CD14-positive monocyte (primary cell): ENCODE data around the gene UBE3C. TPM values are rescaled to one million over a fixed set of nuclear protein-coding genes. Genes with fewer than 3 reads are reported as not detected.

Experiments
- DNase-seq, 3 donors: peaks; one replicate each; pipeline ENCODE4 v3.0.0-alpha.2; 2011 to 2022
- H2AFZ ChIP-seq: 2 replicates; pipeline ENCODE4 v1.6.0; 2012; ENCODE audit warnings: mild to moderate bottlenecking, low read depth, low read length, inconsistent platforms; ENCODE audit not compliant: insufficient read depth, poor library complexity, severe bottlenecking
- H3K27ac ChIP-seq, 2 donors: 1 replicate in 1 of 2; 2 replicates in 1 of 2; pipeline ENCODE4 v1.5.1; 2012 to 2013; ENCODE audit warnings: low read length in 2 of 2, control low read depth in 1 of 2, inconsistent platforms in 1 of 2, low read depth in 1 of 2, mild to moderate bottlenecking in 1 of 2
- H3K27me3 ChIP-seq, 2 donors: one replicate each; pipeline versions ENCODE4 v1.6.0 to v1.6.1; 2011 to 2013; ENCODE audit warnings: low read length in 2 of 2; ENCODE audit not compliant: control insufficient read depth in 2 of 2, insufficient read depth in 2 of 2
- H3K36me3 ChIP-seq, 2 donors: replicated peaks in 1 of 2; 1 replicate in 1 of 2; 2 replicates in 1 of 2; pipeline versions ENCODE4 v1.5.1 to v1.6.1; 2012 to 2013; ENCODE audit warnings: low read length in 2 of 2, control low read depth in 1 of 2, inconsistent platforms in 1 of 2, mild to moderate bottlenecking in 1 of 2; ENCODE audit not compliant: insufficient read depth in 2 of 2, control insufficient read depth in 1 of 2
- H3K4me1 ChIP-seq, 2 donors: 1 replicate in 1 of 2; 2 replicates in 1 of 2; pipeline versions ENCODE4 v1.5.1 to v1.6.1; 2012 to 2013; ENCODE audit warnings: low read length in 2 of 2, control low read depth in 1 of 2, inconsistent platforms in 1 of 2, mild to moderate bottlenecking in 1 of 2, moderate library complexity in 1 of 2; ENCODE audit not compliant: insufficient read depth in 2 of 2, control insufficient read depth in 1 of 2
- H3K4me2 ChIP-seq: replicated peaks from 2 replicates; pipeline ENCODE3; 2012; ENCODE audit warnings: low read length, moderate library complexity, mild to moderate bottlenecking; ENCODE audit not compliant: poor library complexity, severe bottlenecking; ENCODE audit errors: extremely low read depth
- H3K4me3 ChIP-seq, 3 experiments: fragments of 200-600 bp in 1 of 3; sonication (generic) in 1 of 3; replicated peaks in 1 of 3; 1 replicate in 2 of 3; 2 replicates in 1 of 3; pipeline ENCODE4 v1.5.1; 2011 to 2013; ENCODE audit warnings: low read length in 3 of 3, mild to moderate bottlenecking in 3 of 3, control low read depth in 2 of 3, low read depth in 2 of 3, inconsistent platforms in 1 of 3, moderate library complexity in 1 of 3
- H3K79me2 ChIP-seq: 2 replicates; pipeline ENCODE4 v1.6.0; 2012; ENCODE audit warnings: mild to moderate bottlenecking, control low read depth, inconsistent platforms, low read length, moderate library complexity; ENCODE audit not compliant: insufficient read depth
- H3K9ac ChIP-seq: 2 replicates; pipeline ENCODE4 v1.6.0; 2017; ENCODE audit warnings: low read length, mild to moderate bottlenecking; ENCODE audit not compliant: insufficient read depth, poor library complexity, severe bottlenecking
- H3K9me3 ChIP-seq, 2 donors: replicated peaks in 1 of 2; 1 replicate in 1 of 2; 2 replicates in 1 of 2; pipeline versions ENCODE4 v1.5.1 to v1.6.1; 2012 to 2013; ENCODE audit warnings: low read length in 2 of 2, control low read depth in 1 of 2; ENCODE audit not compliant: control insufficient read depth in 1 of 2, insufficient read depth in 1 of 2
- H4K20me1 ChIP-seq: 2 replicates; pipeline ENCODE4 v1.6.0; 2012; ENCODE audit warnings: mild to moderate bottlenecking, low read length, control low read depth, moderate library complexity; ENCODE audit not compliant: insufficient read depth
- H3K27ac Mint-ChIP-seq, 7 donors: one replicate each; pipeline ENCODE4 v1.8.0; 2020; ENCODE audit warnings: mild to moderate bottlenecking in 7 of 7, mixed read lengths in 7 of 7, moderate library complexity in 6 of 7, inconsistent platforms in 2 of 7
- H3K27me3 Mint-ChIP-seq, 3 donors: one replicate each; pipeline ENCODE4 v1.8.0; 2021 to 2022; ENCODE audit warnings: low read depth in 3 of 3, mild to moderate bottlenecking in 3 of 3, mixed read lengths in 3 of 3, moderate library complexity in 3 of 3, inconsistent platforms in 1 of 3
- H3K36me3 Mint-ChIP-seq, 2 donors: one replicate each; pipeline ENCODE4 v1.8.0; 2020; ENCODE audit warnings: mixed read lengths in 2 of 2, inconsistent platforms in 1 of 2, mild to moderate bottlenecking in 1 of 2
- H3K4me1 Mint-ChIP-seq: one replicate; pipeline ENCODE4 v1.8.0; 2020; ENCODE audit warnings: mild to moderate bottlenecking, mixed read lengths
- H3K4me3 Mint-ChIP-seq, 2 donors: one replicate each; pipeline ENCODE4 v1.8.0; 2020; ENCODE audit warnings: mild to moderate bottlenecking in 2 of 2, mixed read lengths in 2 of 2, moderate library complexity in 1 of 2
- H3K9me3 Mint-ChIP-seq, 7 donors: one replicate each; pipeline ENCODE4 v1.8.0; 2020 to 2022; ENCODE audit warnings: mixed read lengths in 7 of 7, mild to moderate bottlenecking in 6 of 7, moderate library complexity in 6 of 7, inconsistent platforms in 2 of 7
- WGBS: methylation state at CpG from one replicate; pipeline ENCODE4 v1.1.5; 2013; ENCODE audit warnings: missing lambda C conversion rate; ENCODE audit not compliant: insufficient coverage; 5-methylcytosine and 5-hydroxymethylcytosine counted together
- intact Hi-C, 2 donors: fragments of 100-400 bp; cut with micrococcal nuclease; formaldehyde crosslinking; loops; one replicate each; pipeline versions ENCODE4 v1.15.0 to v1.15.1; 2023
- polyA plus RNA-seq, 3 donors: library from polyadenylated mRNA; depleted of rRNA in 1 of 3; unstranded in 2 of 3; stranded (reverse) in 1 of 3; fragments of 300-500 nt in 2 of 3; fragments of >200 nt in 1 of 3; fragmentation: Illumina TruSeq in 2 of 3; gene quantifications; 1 replicate in 2 of 3; 2 replicates in 1 of 3; pipeline ENCODE4 v1.2.3, GENCODE V29; 2012 to 2021
- TF ChIP-seq, protein P1 (sequence below): fragments of 200-600 bp; IDR thresholded peaks from one replicate; pipeline ENCODE4 v1.8.0; 2022; ENCODE audit warnings: antibody characterized with exemption, mild to moderate bottlenecking

Gene UBE3C
- polyA plus RNA-seq, 3 donors: 19.5 to 34.5 (median 24.3) TPM

GRCh38 chr7:157238087-157238486 lies 99.4 kb downstream of the UBE3C start:
- TF ChIP-seq, protein P1, sequence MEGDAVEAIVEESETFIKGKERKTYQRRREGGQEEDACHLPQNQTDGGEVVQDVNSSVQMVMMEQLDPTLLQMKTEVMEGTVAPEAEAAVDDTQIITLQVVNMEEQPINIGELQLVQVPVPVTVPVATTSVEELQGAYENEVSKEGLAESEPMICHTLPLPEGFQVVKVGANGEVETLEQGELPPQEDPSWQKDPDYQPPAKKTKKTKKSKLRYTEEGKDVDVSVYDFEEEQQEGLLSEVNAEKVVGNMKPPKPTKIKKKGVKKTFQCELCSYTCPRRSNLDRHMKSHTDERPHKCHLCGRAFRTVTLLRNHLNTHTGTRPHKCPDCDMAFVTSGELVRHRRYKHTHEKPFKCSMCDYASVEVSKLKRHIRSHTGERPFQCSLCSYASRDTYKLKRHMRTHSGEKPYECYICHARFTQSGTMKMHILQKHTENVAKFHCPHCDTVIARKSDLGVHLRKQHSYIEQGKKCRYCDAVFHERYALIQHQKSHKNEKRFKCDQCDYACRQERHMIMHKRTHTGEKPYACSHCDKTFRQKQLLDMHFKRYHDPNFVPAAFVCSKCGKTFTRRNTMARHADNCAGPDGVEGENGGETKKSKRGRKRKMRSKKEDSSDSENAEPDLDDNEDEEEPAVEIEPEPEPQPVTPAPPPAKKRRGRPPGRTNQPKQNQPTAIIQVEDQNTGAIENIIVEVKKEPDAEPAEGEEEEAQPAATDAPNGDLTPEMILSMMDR: no peak
- Mint-ChIP-seq H3K4me3 (no peak overlapping the region), H3K36me3 (peaks cover 65 to 84% of the 10 kb centered on the region in 2 donors), H3K27me3 (peaks cover 0 to 4% (median 0%) of the 10 kb centered on the region in 3 donors), H3K4me1 (no peaks in the 10 kb centered on the region), H3K9me3 (peaks cover 0 to 3% (median 0%) of the 10 kb centered on the region in 7 donors), H3K27ac (peak overlapping the region in 2 of 7 donors; percentile 4 to 11)
- H3K27ac ChIP-seq: no peak overlapping the region
- peaks cover 46 to 98% of the 10 kb centered on the region in 2 donors for H3K36me3 ChIP-seq
- intact Hi-C loops: no loop called here
- no peaks in the 10 kb centered on the region for H3K9me3 ChIP-seq
- H2AFZ ChIP-seq: no peak overlapping the region
- no peak overlapping the region for H3K4me2 ChIP-seq
- H3K27me3 ChIP-seq: no peaks in the 10 kb centered on the region
- H4K20me1 ChIP-seq: peaks cover 5% of the 10 kb centered on the region
- H3K9ac ChIP-seq: no peak overlapping the region
- no peaks in the 10 kb centered on the region for H3K79me2 ChIP-seq
- WGBS: 97% methylated on average over 8 of the region's 8 CpGs
- H3K4me1 ChIP-seq: no peaks in the 10 kb centered on the region
- DNase-seq: no peak
- no peak overlapping the region for H3K4me3 ChIP-seq

- Histone ChIP-seq H4K20me1 (no peaks in the 10 kb centered on the region), H3K4me2 (no peak overlapping the region), H3K4me1 (no peaks in the 10 kb centered on the region), H3K9ac (no peak overlapping the region), H3K79me2 (no peaks in the 10 kb centered on the region), H2AFZ (no peak overlapping the region), H3K9me3 (no peaks in the 10 kb centered on the region), H3K4me3 (no peak overlapping the region), H3K27me3 (no peaks in the 10 kb centered on the region), H3K36me3 (peaks cover 39 to 87% of the 10 kb centered on the region in 2 donors), H3K27ac (no peak overlapping the region)
- peak overlapping the region in 1 of 7 donors; percentile 62 for H3K27ac Mint-ChIP-seq
- H3K36me3 Mint-ChIP-seq: peaks cover 54 to 69% of the 10 kb centered on the region in 2 donors
- no peaks in the 10 kb centered on the region for H3K4me1 Mint-ChIP-seq
- intact Hi-C loops: no loop called here
- peaks cover 0 to 4% (median 0%) of the 10 kb centered on the region in 3 donors for H3K27me3 Mint-ChIP-seq
- no peak for DNase-seq
- peaks cover 0 to 3% (median 0%) of the 10 kb centered on the region in 7 donors for H3K9me3 Mint-ChIP-seq
- TF ChIP-seq, protein P1: no peak
- WGBS: 100% methylated on average over 6 of the region's 10 CpGs
- H3K4me3 Mint-ChIP-seq: no peak overlapping the region
These were observed 101.0 kb downstream of the UBE3C start for GRCh38 chr7:157239571-157240270.
